Measurements from ENCODE around the gene TNFAIP8.

Gene TNFAIP8

GRCh38 chr5:119322312-119322947, 33.4 kb upstream of the TNFAIP8 start:
- Mint-ChIP-seq H3K4me3 (peak overlapping the region; percentile 38), H3K27ac (peak overlapping the region; percentile 91), H3K9me3 (no peaks in the 10 kb centered on the region), H3K27me3 (no peaks in the 10 kb centered on the region), H3K36me3 (ENCODE audit: low read depth) (peaks cover 20% of the 10 kb centered on the region), H3K4me1 (ENCODE audit: low read depth) (peaks cover 96% of the 10 kb centered on the region)

GRCh38 chr5:119322948-119323537, 32.8 kb upstream of the TNFAIP8 start:
- peak overlapping the region; percentile 91 for H3K27ac Mint-ChIP-seq
- no peaks in the 10 kb centered on the region for H3K27me3 Mint-ChIP-seq
- no peak overlapping the region for H3K4me3 Mint-ChIP-seq
- H3K36me3 Mint-ChIP-seq (ENCODE audit: low read depth) = peaks cover 20% of the 10 kb centered on the region
- H3K9me3 Mint-ChIP-seq = no peaks in the 10 kb centered on the region
- peaks cover 98% of the 10 kb centered on the region for H3K4me1 Mint-ChIP-seq (ENCODE audit: low read depth)

- Mint-ChIP-seq H3K36me3 (ENCODE audit: low read depth) (peaks cover 20% of the 10 kb centered on the region), H3K4me3 (no peak overlapping the region), H3K27ac (peak overlapping the region; percentile 91), H3K27me3 (no peaks in the 10 kb centered on the region), H3K4me1 (ENCODE audit: low read depth) (peaks cover 98% of the 10 kb centered on the region), H3K9me3 (no peaks in the 10 kb centered on the region)
Measured at GRCh38 chr5:119323601-119324000, 32.2 kb upstream of the TNFAIP8 start.

- peaks cover 98% of the 10 kb centered on the region for H3K4me1 Mint-ChIP-seq (ENCODE audit: low read depth)
Measured at GRCh38 chr5:119324842-119325241, 31.0 kb upstream of the TNFAIP8 start.

GRCh38 chr5:119327018-119327417, 28.8 kb upstream of the TNFAIP8 start:
- Mint-ChIP-seq H3K27ac (peak overlapping the region; percentile 99), H3K27me3 (no peaks in the 10 kb centered on the region), H3K9me3 (no peaks in the 10 kb centered on the region), H3K4me3 (peak overlapping the region; percentile 74), H3K4me1 (ENCODE audit: low read depth) (peaks cover 98% of the 10 kb centered on the region), H3K36me3 (ENCODE audit: low read depth) (peaks cover 17% of the 10 kb centered on the region)

More at GRCh38 chr5:119324842-119325241, 31.0 kb upstream of the TNFAIP8 start:
- Mint-ChIP-seq H3K4me3 (peak overlapping the region; percentile 4), H3K27ac (peak overlapping the region; percentile 46), H3K9me3 (no peaks in the 10 kb centered on the region), H3K36me3 (ENCODE audit: low read depth) (peaks cover 12% of the 10 kb centered on the region), H3K27me3 (no peaks in the 10 kb centered on the region)

- Mint-ChIP-seq H3K27ac (peak overlapping the region; percentile 99), H3K9me3 (no peaks in the 10 kb centered on the region), H3K4me3 (peak overlapping the region; percentile 68), H3K27me3 (no peaks in the 10 kb centered on the region), H3K4me1 (ENCODE audit: low read depth) (peaks cover 98% of the 10 kb centered on the region), H3K36me3 (ENCODE audit: low read depth) (peaks cover 17% of the 10 kb centered on the region)
Measured at GRCh38 chr5:119328753-119329602, 26.8 kb upstream of the TNFAIP8 start.

- H3K36me3 Mint-ChIP-seq (ENCODE audit: low read depth) = peaks cover 20% of the 10 kb centered on the region
- H3K9me3 Mint-ChIP-seq = no peaks in the 10 kb centered on the region
- H3K4me1 Mint-ChIP-seq (ENCODE audit: low read depth) = peaks cover 97% of the 10 kb centered on the region
- H3K27ac Mint-ChIP-seq = peak overlapping the region; percentile 99
- peak overlapping the region; percentile 68 for H3K4me3 Mint-ChIP-seq
- no peaks in the 10 kb centered on the region for H3K27me3 Mint-ChIP-seq
Measured at GRCh38 chr5:119329666-119330065, 26.2 kb upstream of the TNFAIP8 start.

GRCh38 chr5:119330367-119331183, 25.2 kb upstream of the TNFAIP8 start:
- Mint-ChIP-seq H3K4me3 (peak overlapping the region; percentile 59), H3K36me3 (ENCODE audit: low read depth) (peaks cover 22% of the 10 kb centered on the region), H3K27me3 (no peaks in the 10 kb centered on the region), H3K9me3 (no peaks in the 10 kb centered on the region), H3K4me1 (ENCODE audit: low read depth) (peaks cover 99% of the 10 kb centered on the region), H3K27ac (peak overlapping the region; percentile 99)

- Mint-ChIP-seq H3K9me3 (no peaks in the 10 kb centered on the region), H3K27me3 (no peaks in the 10 kb centered on the region), H3K27ac (peak overlapping the region; percentile 99), H3K36me3 (ENCODE audit: low read depth) (peaks cover 19% of the 10 kb centered on the region), H3K4me3 (peak overlapping the region; percentile 22), H3K4me1 (ENCODE audit: low read depth) (peaks cover 99% of the 10 kb centered on the region)
Measured at GRCh38 chr5:119331566-119332095, 24.2 kb upstream of the TNFAIP8 start.

- Mint-ChIP-seq H3K27ac (peak overlapping the region; percentile 99), H3K27me3 (no peaks in the 10 kb centered on the region), H3K9me3 (no peaks in the 10 kb centered on the region), H3K4me1 (ENCODE audit: low read depth) (peaks cover 99% of the 10 kb centered on the region), H3K36me3 (ENCODE audit: low read depth) (peaks cover 18% of the 10 kb centered on the region), H3K4me3 (peak overlapping the region; percentile 83)
Measured at GRCh38 chr5:119332208-119332607, 23.6 kb upstream of the TNFAIP8 start.

GRCh38 chr5:119332978-119333401, 22.8 kb upstream of the TNFAIP8 start:
- Mint-ChIP-seq H3K36me3 (ENCODE audit: low read depth) (peaks cover 18% of the 10 kb centered on the region), H3K27ac (peak overlapping the region; percentile 99), H3K27me3 (no peaks in the 10 kb centered on the region), H3K4me1 (ENCODE audit: low read depth) (peaks cover 99% of the 10 kb centered on the region), H3K9me3 (no peaks in the 10 kb centered on the region), H3K4me3 (peak overlapping the region; percentile 83)

- no peaks in the 10 kb centered on the region for H3K9me3 Mint-ChIP-seq
- peak overlapping the region; percentile 83 for H3K4me3 Mint-ChIP-seq
- peak overlapping the region; percentile 99 for H3K27ac Mint-ChIP-seq
- H3K36me3 Mint-ChIP-seq (ENCODE audit: low read depth) = peaks cover 18% of the 10 kb centered on the region
- no peaks in the 10 kb centered on the region for H3K27me3 Mint-ChIP-seq
- H3K4me1 Mint-ChIP-seq (ENCODE audit: low read depth) = peaks cover 99% of the 10 kb centered on the region
Measured at GRCh38 chr5:119333421-119333851, 22.4 kb upstream of the TNFAIP8 start.

- Mint-ChIP-seq H3K36me3 (ENCODE audit: low read depth) (peaks cover 16% of the 10 kb centered on the region), H3K4me3 (peak overlapping the region; percentile 82)
Measured at GRCh38 chr5:119335261-119335677, 20.6 kb upstream of the TNFAIP8 start.

GRCh38 chr5:119336262-119336661, 19.6 kb upstream of the TNFAIP8 start:
- H3K9me3 Mint-ChIP-seq = no peaks in the 10 kb centered on the region
- no peaks in the 10 kb centered on the region for H3K27me3 Mint-ChIP-seq
- peaks cover 99% of the 10 kb centered on the region for H3K4me1 Mint-ChIP-seq (ENCODE audit: low read depth)
- H3K36me3 Mint-ChIP-seq (ENCODE audit: low read depth) = peaks cover 10% of the 10 kb centered on the region
- peak overlapping the region; percentile 89 for H3K27ac Mint-ChIP-seq
- H3K4me3 Mint-ChIP-seq = peak overlapping the region; percentile 43

More at GRCh38 chr5:119335261-119335677, 20.6 kb upstream of the TNFAIP8 start:
- Mint-ChIP-seq H3K27me3 (no peaks in the 10 kb centered on the region), H3K9me3 (no peaks in the 10 kb centered on the region), H3K27ac (peak overlapping the region; percentile 99), H3K4me1 (ENCODE audit: low read depth) (peaks cover 99% of the 10 kb centered on the region)

All from stimulated activated naive CD8-positive, alpha-beta T cell treated with anti-CD3 and anti-CD28 coated beads, Interleukin-15, Interleukin-2, amounts not matched to agents 100 ng/mL and 50 ng/mL, for 24 hours (primary cell).